Measurements from ENCODE around the gene PXDC1. TPM values are rescaled to one million over a fixed set of nuclear protein-coding genes. Genes with fewer than 3 reads are reported as not detected.

Gene PXDC1
- total RNA-seq, 6 experiments from 2014 or later = 63.1 to 97.5 (median 72.8) TPM

DNA sequence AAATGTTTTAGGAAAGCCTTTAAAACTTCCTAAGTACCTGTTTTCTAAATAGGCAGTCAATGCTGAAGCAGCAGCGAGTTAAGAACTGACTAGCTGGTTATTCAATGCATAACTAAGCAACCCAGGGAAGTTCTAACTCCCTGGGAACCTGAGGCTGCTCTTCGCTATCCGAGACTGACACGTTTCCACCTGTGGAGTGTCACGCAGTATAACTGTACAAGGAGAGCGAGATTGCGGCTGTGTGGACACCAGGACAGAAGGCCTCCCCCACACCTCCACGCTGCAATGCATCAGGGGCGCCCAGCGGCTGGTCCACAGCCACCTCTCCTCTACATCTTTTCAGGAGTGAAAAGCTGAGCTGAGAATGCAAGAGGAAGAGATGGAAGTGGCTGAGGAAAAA is 8.0 kb downstream of the PXDC1 start:
- Mint-ChIP-seq H3K4me3 (peak overlapping the region; percentile 58; the same call in 1 of the 2 replicates), H3K27ac (peak overlapping the region; percentile 82), H3K27me3 (ENCODE audit: insufficient read depth) (peaks cover 8% of the 10 kb centered on the region), H3K4me1 (ENCODE audit: low read depth) (peaks cover 83% of the 10 kb centered on the region), H3K9me3 (no peaks in the 10 kb centered on the region), H3K36me3 (ENCODE audit: low read depth) (peaks cover 21% of the 10 kb centered on the region)
- DNase-seq = no peak
- TF ChIP-seq, protein P1, sequence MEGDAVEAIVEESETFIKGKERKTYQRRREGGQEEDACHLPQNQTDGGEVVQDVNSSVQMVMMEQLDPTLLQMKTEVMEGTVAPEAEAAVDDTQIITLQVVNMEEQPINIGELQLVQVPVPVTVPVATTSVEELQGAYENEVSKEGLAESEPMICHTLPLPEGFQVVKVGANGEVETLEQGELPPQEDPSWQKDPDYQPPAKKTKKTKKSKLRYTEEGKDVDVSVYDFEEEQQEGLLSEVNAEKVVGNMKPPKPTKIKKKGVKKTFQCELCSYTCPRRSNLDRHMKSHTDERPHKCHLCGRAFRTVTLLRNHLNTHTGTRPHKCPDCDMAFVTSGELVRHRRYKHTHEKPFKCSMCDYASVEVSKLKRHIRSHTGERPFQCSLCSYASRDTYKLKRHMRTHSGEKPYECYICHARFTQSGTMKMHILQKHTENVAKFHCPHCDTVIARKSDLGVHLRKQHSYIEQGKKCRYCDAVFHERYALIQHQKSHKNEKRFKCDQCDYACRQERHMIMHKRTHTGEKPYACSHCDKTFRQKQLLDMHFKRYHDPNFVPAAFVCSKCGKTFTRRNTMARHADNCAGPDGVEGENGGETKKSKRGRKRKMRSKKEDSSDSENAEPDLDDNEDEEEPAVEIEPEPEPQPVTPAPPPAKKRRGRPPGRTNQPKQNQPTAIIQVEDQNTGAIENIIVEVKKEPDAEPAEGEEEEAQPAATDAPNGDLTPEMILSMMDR (IDR thresholded peaks at IDR 0.05) = no peak

DNA sequence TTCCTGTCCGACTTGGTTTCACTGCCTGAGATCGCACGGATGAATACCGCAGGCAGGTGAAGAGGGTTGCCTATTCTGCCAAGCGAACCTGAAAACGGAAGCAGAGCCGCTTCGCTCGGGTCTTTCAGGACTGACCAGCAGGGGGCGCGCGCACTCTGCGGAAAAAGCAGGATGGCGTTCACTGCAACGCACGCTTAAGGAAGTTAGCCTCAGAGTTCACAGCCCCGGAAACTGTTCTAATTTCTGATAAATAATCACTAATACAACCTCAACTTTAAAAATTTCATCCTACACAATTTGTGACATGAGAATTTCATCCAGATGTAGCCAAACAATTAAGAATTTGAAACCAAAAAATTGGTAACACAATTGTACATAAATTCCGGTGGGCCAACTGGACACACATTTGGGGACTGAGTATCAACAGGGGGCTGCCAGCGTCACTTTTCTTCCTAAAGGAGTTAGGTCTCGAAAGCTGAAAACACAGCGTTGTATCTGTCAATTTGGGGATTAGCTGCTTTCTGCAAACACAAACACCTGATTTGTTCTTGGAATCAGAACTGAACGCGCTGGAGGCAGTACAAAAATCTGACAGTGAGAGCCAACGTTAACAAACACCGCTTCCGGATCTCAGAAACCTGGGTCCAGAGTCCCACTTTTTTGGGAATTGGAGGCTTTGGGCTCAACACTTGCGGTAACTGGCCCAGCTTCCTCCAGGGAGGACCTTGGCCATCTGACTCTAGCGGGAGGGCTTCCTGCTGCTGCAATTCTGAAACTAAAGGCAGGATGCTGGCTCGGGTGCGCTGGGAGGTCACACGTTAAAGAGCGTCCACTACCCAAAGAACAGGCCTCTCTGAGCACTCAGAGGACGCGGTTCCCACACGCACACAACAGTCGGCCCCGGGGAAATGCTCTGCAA is 8.8 kb downstream of the PXDC1 start:
- peak overlapping the region; percentile 74 for H3K4me3 Mint-ChIP-seq

GRCh38 chr6:3742076-3742425 is 9.5 kb downstream of the PXDC1 start:
- Mint-ChIP-seq H3K36me3 (ENCODE audit: low read depth) (peaks cover 24% of the 10 kb centered on the region), H3K9me3 (no peaks in the 10 kb centered on the region), H3K27me3 (ENCODE audit: insufficient read depth) (peaks cover 8% of the 10 kb centered on the region), H3K4me1 (ENCODE audit: low read depth) (peaks cover 68% of the 10 kb centered on the region), H3K27ac (peak overlapping the region; percentile 82), H3K4me3 (peak overlapping the region; percentile 74)
- TF ChIP-seq, protein P1 (IDR thresholded peaks at IDR 0.05) = no peak
- no peak for DNase-seq

More for the DNA sequence above, 8.8 kb downstream of the PXDC1 start:
- DNase-seq = peak; percentile 61
- peak overlapping the region; percentile 82 for H3K27ac Mint-ChIP-seq
- H3K36me3 Mint-ChIP-seq (ENCODE audit: low read depth) = peaks cover 25% of the 10 kb centered on the region
- H3K27me3 Mint-ChIP-seq (ENCODE audit: insufficient read depth) = peaks cover 7% of the 10 kb centered on the region
- H3K4me1 Mint-ChIP-seq (ENCODE audit: low read depth) = peaks cover 75% of the 10 kb centered on the region
- H3K9me3 Mint-ChIP-seq = no peaks in the 10 kb centered on the region
- TF ChIP-seq, protein P1 (IDR thresholded peaks at IDR 0.05) = peak; percentile 100

DNA sequence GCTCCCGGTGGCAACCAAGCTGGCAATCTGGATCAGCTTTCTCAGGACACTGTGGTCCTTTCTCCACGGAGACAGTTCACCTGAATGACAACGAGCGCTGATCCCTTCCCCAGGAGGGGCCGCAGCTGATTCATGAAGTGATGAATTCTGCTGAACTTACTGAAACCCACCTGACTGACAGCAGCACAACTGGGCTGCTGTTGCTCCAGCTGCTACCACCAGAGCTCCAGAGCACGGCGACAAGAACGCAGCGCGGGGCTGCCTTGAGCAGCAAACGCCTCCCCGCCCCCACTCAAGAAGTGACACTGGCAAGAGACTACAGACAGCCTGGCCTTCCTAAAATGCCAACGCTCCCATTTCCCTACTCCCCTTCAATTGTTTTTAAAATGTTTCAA is 10.0 kb downstream of the PXDC1 start:
- TF ChIP-seq, protein P1 (IDR thresholded peaks at IDR 0.05) = no peak
- H3K4me3 Mint-ChIP-seq = no peak overlapping the region
- peaks cover 63% of the 10 kb centered on the region for H3K4me1 Mint-ChIP-seq (ENCODE audit: low read depth)
- H3K27ac Mint-ChIP-seq = no peak overlapping the region
- DNase-seq = no peak
- no peaks in the 10 kb centered on the region for H3K9me3 Mint-ChIP-seq
- peaks cover 10% of the 10 kb centered on the region for H3K27me3 Mint-ChIP-seq (ENCODE audit: insufficient read depth)
- H3K36me3 Mint-ChIP-seq (ENCODE audit: low read depth) = peaks cover 30% of the 10 kb centered on the region

DNA sequence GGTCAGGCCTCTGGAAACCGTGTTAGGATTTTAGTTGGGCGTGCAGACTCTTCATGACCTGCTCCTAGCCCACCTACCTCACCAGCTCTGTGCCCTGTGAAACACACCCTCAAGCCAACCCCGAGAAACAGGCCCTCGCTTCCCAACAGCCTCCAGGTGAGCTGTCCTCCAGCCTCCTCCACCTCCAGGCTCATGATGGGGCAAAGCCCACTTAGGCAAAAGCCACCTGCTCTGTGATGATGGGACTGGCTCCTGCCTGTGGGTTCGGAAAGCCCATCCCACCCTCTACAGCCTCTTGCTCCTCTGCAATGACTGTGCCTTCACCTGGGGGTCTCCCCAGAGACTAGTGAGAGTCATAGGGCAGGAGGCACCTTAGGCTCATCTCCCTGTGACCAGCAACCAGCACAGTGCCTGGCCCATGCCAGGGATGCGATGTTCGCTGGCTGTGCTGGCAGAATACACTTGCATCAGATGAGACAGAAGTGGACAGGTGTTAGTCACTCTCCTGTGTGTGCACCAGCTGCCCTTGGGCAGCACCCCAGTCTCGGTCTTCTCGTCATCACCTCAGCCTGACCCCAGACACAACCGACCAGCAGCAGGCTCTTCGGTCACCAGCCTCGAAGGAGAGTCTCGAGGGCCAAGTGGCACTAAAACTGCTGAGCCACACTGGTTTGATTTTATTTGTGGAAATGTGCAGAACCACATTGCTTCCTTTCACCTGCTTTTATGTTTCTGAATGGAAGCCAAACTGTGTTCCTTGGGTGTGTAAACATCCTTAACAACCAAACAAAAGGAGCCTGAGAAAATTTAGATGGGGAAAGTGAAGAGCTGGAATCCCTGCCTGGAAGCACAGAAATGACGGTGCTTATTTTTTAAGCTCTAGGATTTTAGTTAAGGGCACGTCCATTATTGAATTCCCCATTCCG is 10.7 kb downstream of the PXDC1 start:
- TF ChIP-seq, protein P1 (IDR thresholded peaks at IDR 0.05) = no peak
- Mint-ChIP-seq H3K27me3 (ENCODE audit: insufficient read depth) (peaks cover 15% of the 10 kb centered on the region), H3K4me3 (no peak overlapping the region; the same call in 1 of the 2 replicates), H3K27ac (peak overlapping the region; percentile 46; the same call in 1 of the 2 replicates), H3K9me3 (no peaks in the 10 kb centered on the region), H3K4me1 (ENCODE audit: low read depth) (peaks cover 56% of the 10 kb centered on the region), H3K36me3 (ENCODE audit: low read depth) (peaks cover 31% of the 10 kb centered on the region)
- DNase-seq = no peak
